Upper lobe of right lung (tissue), 1 donor: ENCODE results near the gene SPEN. TPM values are rescaled to one million over a fixed set of nuclear protein-coding genes. Genes with fewer than 3 reads are reported as not detected.
A peak's percentile ranks its signal among the peaks of the same experiment; 100 is the strongest.
"Not testable (repeated sequence)": the region's sequence is repeated elsewhere in the genome, so short reads cannot be mapped to it uniquely, and the experiment has no call there.

ENCODE experiments used
- ATAC-seq: fragments of 200-7000 bp; cut with Tn5 transposase; one replicate; pipeline ENCODE4 v1.9.1; 2020; ENCODE audit warnings: mild to moderate bottlenecking, moderate library complexity
- DNase-seq: peaks from one replicate; pipeline ENCODE4 v3.0.0-alpha.2; 2020
- H3K27ac ChIP-seq: fragments of 200-600 bp; one replicate; pipeline ENCODE4 v1.8.0; 2022
- H3K27me3 ChIP-seq: fragments of 200-600 bp; one replicate; pipeline ENCODE4 v1.8.0; 2022; ENCODE audit warnings: mild to moderate bottlenecking
- H3K36me3 ChIP-seq: fragments of 200-600 bp; one replicate; pipeline ENCODE4 v1.8.0; 2022
- H3K4me1 ChIP-seq: fragments of 200-600 bp; one replicate; pipeline ENCODE4 v1.8.0; 2022
- H3K4me3 ChIP-seq: fragments of 200-600 bp; one replicate; pipeline ENCODE4 v1.8.0; 2022; ENCODE audit warnings: mild to moderate bottlenecking
- H3K9me3 ChIP-seq: fragments of 200-600 bp; one replicate; pipeline ENCODE4 v1.8.0; 2022
- CTCF ChIP-seq: fragments of 200-600 bp; IDR thresholded peaks from one replicate; pipeline ENCODE4 v1.8.0; 2022; ENCODE audit warnings: antibody characterized with exemption
- intact Hi-C: fragments of 100-400 bp; cut with DNase I; formaldehyde crosslinking; loops from one replicate; pipeline ENCODE4 v1.11.0; 2022
- total RNA-seq: library from RNA; stranded (reverse); fragmentation: NEBNext Ultra II Directional; extraction: Animal tissue kit (Norgen Biotek cat#: 25700); gene quantifications from one replicate; pipeline ENCODE4 v1.2.1, GENCODE V29; 2021
- donor health status: DM: no; HTN: yes; CAD: no; lungs with severe emphysema.

The SPEN gene
- total RNA-seq, 1 donor from 2014 or later = 53.1 TPM

DNA sequence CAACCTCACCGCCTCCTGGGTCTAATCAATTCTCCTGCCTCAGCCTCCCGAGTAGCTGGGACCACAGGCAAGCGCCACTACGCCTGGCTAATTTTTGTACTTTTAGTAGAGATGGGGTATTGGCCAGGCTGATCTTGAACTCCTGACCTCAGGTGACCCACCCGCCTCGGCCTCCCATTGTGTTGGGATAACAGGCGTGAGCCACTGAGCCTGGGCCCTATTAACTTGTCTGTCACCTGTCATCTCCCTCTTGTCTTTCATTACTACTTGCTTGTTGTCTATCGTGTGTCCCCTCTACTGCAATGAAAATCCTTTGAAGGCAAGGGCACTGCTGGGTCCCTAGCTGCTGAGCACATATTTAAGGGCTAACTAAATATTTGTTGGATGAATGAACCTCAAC is 43.4 kb upstream of the SPEN start:
- Histone ChIP-seq H3K9me3 (no peaks in the 10 kb centered on the region), H3K27ac (no peak overlapping the region), H3K4me3 (no peak overlapping the region), H3K4me1 (peaks cover 19% of the 10 kb centered on the region), H3K36me3 (no peaks in the 10 kb centered on the region), H3K27me3 (no peaks in the 10 kb centered on the region)
- intact Hi-C loops = no loop called here
- DNase-seq (no peak), ATAC-seq (no peak)
- TF ChIP-seq CTCF = no peak

DNA sequence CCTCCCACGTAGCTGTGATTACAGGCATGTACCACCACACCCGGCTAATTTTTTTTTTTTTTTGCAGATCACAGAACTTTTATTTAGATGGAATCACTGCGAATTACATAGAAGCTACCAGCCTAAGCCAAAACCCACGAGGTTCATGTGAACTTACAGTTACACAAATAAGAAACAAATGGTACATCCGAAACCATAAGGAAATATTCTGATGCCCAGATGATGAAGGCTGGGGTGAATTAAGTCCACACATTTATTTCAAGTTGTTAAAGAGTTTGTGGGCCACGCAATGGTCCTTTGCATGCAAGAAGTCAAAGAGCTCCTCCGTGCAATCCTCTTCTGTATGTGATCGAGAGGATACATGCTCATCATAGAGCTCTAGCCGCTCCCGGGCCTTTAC is 40.4 kb upstream of the SPEN start:
- TF ChIP-seq CTCF = no peak
- Histone ChIP-seq H3K27ac (no peak overlapping the region), H3K36me3 (no peaks in the 10 kb centered on the region), H3K4me3 (no peak overlapping the region), H3K9me3 (no peaks in the 10 kb centered on the region), H3K27me3 (no peaks in the 10 kb centered on the region), H3K4me1 (no peaks in the 10 kb centered on the region)
- ATAC-seq (no peak), DNase-seq (no peak)
- intact Hi-C loops = no loop called here

DNA sequence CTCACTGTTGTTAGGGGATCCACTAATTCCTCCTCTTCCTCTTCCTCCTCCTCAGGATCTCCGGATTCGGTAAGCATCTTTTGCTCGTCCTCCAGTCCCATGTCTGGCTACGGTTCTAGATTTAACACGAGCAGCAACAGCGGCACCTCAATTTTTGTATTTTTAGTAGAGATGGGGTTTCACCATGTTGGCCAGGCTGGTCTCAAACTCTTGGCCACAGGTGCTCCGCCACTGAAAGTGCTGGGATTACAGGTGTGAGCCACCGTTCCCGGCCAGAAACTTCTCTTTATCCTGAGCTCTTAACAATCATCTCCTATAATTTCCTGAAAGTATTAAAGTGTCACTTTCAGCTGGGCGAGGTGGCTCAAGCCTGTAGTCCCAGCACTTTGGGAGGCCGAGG is 40.0 kb upstream of the SPEN start, which contains the start of gene UQCRHL:
Gene UQCRHL, minus strand, starts transcription at position 101 of the 400 bp plus-strand sequence. Its CDS starts 0 bp downstream, at position 101.
- H3K27me3 ChIP-seq, H3K27ac ChIP-seq, H3K9me3 ChIP-seq, ATAC-seq, DNase-seq, H3K4me1 ChIP-seq, intact Hi-C loops, H3K4me3 ChIP-seq, H3K36me3 ChIP-seq: not testable (repeated sequence)

DNA sequence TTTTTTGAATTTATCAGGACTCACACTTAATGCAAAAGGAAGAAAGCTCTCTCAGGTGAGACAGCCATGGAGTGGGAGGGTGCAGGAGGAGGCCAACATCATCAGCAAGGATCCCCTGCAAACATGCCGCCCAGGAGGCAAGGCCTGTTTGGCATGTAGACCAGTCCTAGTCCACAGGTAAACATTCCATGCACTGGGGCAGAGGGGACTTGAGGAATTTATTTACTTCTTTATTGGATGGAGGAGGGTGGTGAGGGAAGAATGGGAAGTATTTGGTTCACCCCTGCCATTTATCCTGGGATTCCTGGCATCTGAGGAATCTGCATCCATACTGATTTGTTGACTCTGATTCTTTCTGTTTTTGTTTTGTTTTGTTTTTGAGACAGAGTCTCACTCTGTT is 38.6 kb upstream of the SPEN start:
- TF ChIP-seq CTCF = no peak
- Histone ChIP-seq H3K9me3 (no peaks in the 10 kb centered on the region), H3K4me3 (no peak overlapping the region), H3K4me1 (no peaks in the 10 kb centered on the region), H3K27ac (no peak overlapping the region), H3K27me3 (no peaks in the 10 kb centered on the region), H3K36me3 (no peaks in the 10 kb centered on the region)
- intact Hi-C loops = no loop called here
- ATAC-seq (peak; percentile 46), DNase-seq (no peak)

DNA sequence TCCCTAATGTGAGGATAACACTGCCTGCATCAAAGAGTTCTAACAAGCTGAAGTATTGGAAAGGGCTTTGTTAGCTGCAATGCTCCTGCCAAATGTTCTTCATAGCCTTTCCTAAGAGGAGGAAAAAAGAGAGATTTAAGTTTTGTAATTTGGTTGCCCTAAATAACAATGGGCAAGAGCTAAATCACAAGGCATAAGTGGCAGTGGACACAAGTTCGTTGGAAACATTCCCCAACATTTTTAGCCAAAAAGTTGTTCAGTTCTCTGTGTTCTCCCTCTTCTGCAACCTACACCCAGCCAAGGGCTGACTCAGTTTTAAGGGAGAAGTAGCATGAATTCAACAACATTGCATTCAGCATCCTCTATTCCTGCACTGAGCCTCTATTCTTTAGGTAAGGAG is 37.4 kb upstream of the SPEN start:
- Histone ChIP-seq H3K27me3 (no peaks in the 10 kb centered on the region), H3K4me1 (no peaks in the 10 kb centered on the region), H3K27ac (no peak overlapping the region), H3K36me3 (no peaks in the 10 kb centered on the region), H3K9me3 (no peaks in the 10 kb centered on the region), H3K4me3 (no peak overlapping the region)
- TF ChIP-seq CTCF = no peak
- intact Hi-C loops = loop anchor here (10.0 kb wide), 1 partner anchor 185 kb away; no protein-coding TSS in a partner anchor
- no peak for DNase-seq
- ATAC-seq = no peak

DNA sequence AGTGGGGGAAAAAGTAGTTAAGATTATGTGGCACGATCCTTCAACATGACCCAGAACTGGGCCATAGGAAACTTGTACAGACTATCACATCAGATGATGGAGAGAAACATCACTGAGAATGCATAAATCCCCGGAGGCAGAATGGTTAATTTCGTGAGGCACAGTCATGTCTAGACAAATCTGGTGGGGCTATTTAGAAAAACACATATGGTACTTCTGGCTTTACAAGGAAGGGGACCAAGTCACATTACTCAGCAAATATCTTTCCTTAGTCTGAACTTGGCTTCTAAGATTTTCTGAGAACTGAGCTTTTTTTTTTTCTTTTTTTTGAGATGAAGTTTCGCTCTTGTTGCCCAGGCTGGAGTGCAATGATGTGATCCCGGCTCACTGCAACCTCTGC is 30.8 kb upstream of the SPEN start:
- TF ChIP-seq CTCF = no peak
- peaks cover 7% of the 10 kb centered on the region for H3K4me1 ChIP-seq
- H3K4me3 ChIP-seq = no peak overlapping the region
- ATAC-seq (no peak), DNase-seq (no peak)
- H3K27me3 ChIP-seq = no peaks in the 10 kb centered on the region
- no peak overlapping the region for H3K27ac ChIP-seq
- intact Hi-C loops = loop anchor here (10.0 kb wide), 1 partner anchor 178 kb away; no protein-coding TSS in a partner anchor
- no peaks in the 10 kb centered on the region for H3K36me3 ChIP-seq
- no peaks in the 10 kb centered on the region for H3K9me3 ChIP-seq
